ENCODE measurements around the gene EOMES. TPM values are rescaled to one million over a fixed set of nuclear protein-coding genes. Genes with fewer than 3 reads are reported as not detected.

EOMES gene
- total and polyA plus RNA-seq, 2 of the 8 experiments (the other 6 are each of a cell fraction or from before 2014, with no cell fraction given) = 0.09 to 0.47 TPM

DNA sequence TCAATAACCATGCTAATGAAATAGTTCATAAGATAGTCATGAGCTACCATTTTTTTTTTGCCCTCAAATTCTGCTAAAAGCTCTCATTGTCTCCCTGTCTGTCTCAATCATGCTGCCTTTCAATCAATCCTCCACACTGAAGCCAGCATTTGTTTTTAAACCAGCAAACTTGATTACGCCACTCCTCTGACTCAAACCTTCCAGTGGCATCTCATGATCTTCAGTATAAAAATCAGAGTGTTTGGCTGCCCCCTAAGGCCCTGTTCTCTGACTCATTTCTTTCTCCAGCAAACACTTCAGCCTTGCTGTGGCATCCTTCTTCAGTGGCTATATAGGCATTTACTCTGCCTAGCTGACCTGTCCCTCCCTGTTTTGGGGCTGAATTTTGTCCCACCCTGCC lies 36.0 kb upstream of the EOMES start:
- Histone ChIP-seq H3K4me3 (ENCODE audit: extremely low read depth in 1 of 4, insufficient read depth in 2 of 4, low read depth in 3 of 4, low read length in 4 of 4) (no peak overlapping the region), H2AFZ (ENCODE audit: low read length) (no peak overlapping the region), H2BK5ac (ENCODE audit: low read depth, low read length) (no peak overlapping the region), H2AK5ac (ENCODE audit: low read depth, low read length) (no peak overlapping the region), H3K9me3 (ENCODE audit: insufficient read depth in 2 of 2, low read depth in 1 of 2, low read length in 1 of 2) (no peaks in the 10 kb centered on the region), H3K27me3 (replicated peaks in 1 of 4; ENCODE audit: control insufficient read depth in 3 of 4, extremely low read depth in 1 of 4, insufficient read depth in 3 of 4, low read length in 3 of 4) (no peaks in the 10 kb centered on the region; a peak in 1 of 7 replicates), H3K18ac (ENCODE audit: extremely low read depth, low read length) (no peak overlapping the region), H3K56ac (replicated peaks; ENCODE audit: insufficient read length, low read depth, low read length) (no peak overlapping the region), H3K36me3 (ENCODE audit: control insufficient read depth in 2 of 4, insufficient read depth in 4 of 4, low read length in 3 of 4) (no peaks in the 10 kb centered on the region), H4K91ac (replicated peaks; ENCODE audit: insufficient read length, low read length) (no peak overlapping the region), H3K9ac (replicated peaks in 1 of 4; ENCODE audit: extremely low read depth in 1 of 4, low read depth in 3 of 4, low read length in 3 of 4) (no peak overlapping the region), H3K27ac (ENCODE audit: low read depth, low read length) (no peak overlapping the region), H2BK120ac (replicated peaks; ENCODE audit: low read depth, low read length) (no peak overlapping the region), H4K8ac (ENCODE audit: extremely low read depth, insufficient read depth, low read length) (no peak overlapping the region), H3K4me1 (replicated peaks in 1 of 4; ENCODE audit: control insufficient read depth in 3 of 4, insufficient read depth in 4 of 4, low read length in 3 of 4) (no peaks in the 10 kb centered on the region), H4K5ac (ENCODE audit: insufficient read length, low read depth, low read length) (no peak overlapping the region), H3K79me1 (ENCODE audit: low read depth, low read length) (no peaks in the 10 kb centered on the region), H2BK15ac (ENCODE audit: low read length) (no peak overlapping the region), H2BK12ac (ENCODE audit: low read depth, low read length) (no peak overlapping the region), H3K14ac (ENCODE audit: insufficient read length) (no peak overlapping the region), H3K23me2 (ENCODE audit: low read depth, low read length) (no peaks in the 10 kb centered on the region), H3K23ac (ENCODE audit: insufficient read length) (no peak overlapping the region), H3K4ac (replicated peaks; ENCODE audit: insufficient read length, low read depth, low read length) (no peak overlapping the region), H4K20me1 (replicated peaks in 1 of 2; ENCODE audit: control insufficient read depth in 1 of 2, insufficient read depth in 2 of 2, low read length in 2 of 2) (no peaks in the 10 kb centered on the region), H3K79me2 (ENCODE audit: control insufficient read depth in 1 of 2, insufficient read depth in 2 of 2, low read length in 2 of 2) (no peaks in the 10 kb centered on the region), H3K4me2 (ENCODE audit: insufficient read depth in 1 of 2, low read depth in 2 of 2, low read length in 2 of 2) (no peak overlapping the region), H2BK20ac (ENCODE audit: low read length) (no peak overlapping the region)
- WGBS, 2 experiments (ENCODE audit: extremely low coverage in 1 of 2, insufficient coverage in 1 of 2, insufficient read length in 1 of 2, insufficient replicate concordance in 2 of 2, low coverage in 1 of 2, low lambda C conversion rate in 2 of 2, missing lambda C conversion rate in 1 of 2) = 94% methylated on average over 1 of the region's 1 CpG; no CpG with 5 or more reads in 1 of the 2 experiments
- DNase-seq (ENCODE audit: low read depth in 1 of 2, low spot score in 2 of 2) (no peak), FAIRE-seq (no peak)
- ChIA-PET POLR2A (ENCODE audit: partially characterized antibody) (no interaction called here), CTCF (ENCODE audit: partially characterized antibody) (interaction anchor here (0.7 to 2.7 kb wide), 4 partner anchors 10 to 494 kb away, joined by 4 to 9 read pairs (median 6); no protein-coding TSS in a partner anchor)
- no peak for TF ChIP-seq SP4 (IDR thresholded peaks at IDR 0.05; ENCODE audit: low read length)

Measured in H1 (cell line).